NCI-H2171 treated with DMSO at 0.1 percent for 48 hours (cell line): Measurements from ENCODE around the gene RASL11B.
"Not testable (repeated sequence)": the region's sequence is repeated elsewhere in the genome, so short reads cannot be mapped to it uniquely, and the experiment has no call there.

Experiments used
- DNase-seq: peaks from one replicate; lab custom pipeline; 2025; lab: John Stamatoyannopoulos, UW

RASL11B gene, protein sequence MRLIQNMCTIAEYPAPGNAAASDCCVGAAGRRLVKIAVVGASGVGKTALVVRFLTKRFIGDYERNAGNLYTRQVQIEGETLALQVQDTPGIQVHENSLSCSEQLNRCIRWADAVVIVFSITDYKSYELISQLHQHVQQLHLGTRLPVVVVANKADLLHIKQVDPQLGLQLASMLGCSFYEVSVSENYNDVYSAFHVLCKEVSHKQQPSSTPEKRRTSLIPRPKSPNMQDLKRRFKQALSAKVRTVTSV

DNA sequence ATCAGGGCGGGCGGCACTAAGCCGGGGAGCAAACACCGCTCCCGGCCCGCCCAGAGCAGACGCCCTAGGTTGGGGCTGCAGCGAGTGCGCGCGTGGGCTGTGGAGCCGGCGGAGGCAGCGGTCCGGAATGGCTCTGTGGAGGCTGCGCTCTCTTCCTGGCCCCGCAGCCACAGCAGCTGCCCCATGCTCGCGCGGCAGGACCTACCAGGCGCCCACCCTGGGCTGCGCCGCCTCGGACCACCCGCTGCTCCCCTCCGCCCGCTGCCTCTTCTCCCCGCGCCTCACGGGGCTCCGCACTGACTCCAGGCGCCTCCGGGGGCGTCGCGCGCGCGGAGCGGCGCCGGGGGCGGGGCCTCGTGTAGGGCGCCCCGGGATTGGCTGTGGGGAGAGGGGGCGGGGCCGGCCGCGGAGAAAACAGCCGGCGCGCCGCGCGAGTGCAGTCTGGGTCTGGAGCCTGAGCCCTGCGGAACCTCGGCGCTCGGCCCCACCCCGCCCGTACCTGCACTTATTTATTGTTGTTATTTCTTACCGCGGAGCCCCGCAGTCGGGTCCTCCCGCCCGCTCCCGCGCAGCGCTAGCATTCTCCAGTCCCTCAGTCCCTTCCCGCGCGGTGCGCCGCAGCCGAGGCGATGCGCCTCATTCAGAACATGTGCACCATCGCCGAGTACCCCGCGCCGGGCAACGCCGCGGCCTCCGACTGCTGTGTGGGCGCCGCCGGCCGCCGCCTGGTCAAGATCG is at the start of gene RASL11B:
Gene RASL11B (plus strand): TSS at position 439 of the 738 bp plus-strand sequence. CDS start 191 bp downstream, at position 630.
- peak; percentile 66 for DNase-seq

- no peak for DNase-seq
These were observed 48.6 kb upstream of the RASL11B start for GRCh38 chr4:52813546-52813945.

- no peak for DNase-seq
These were observed 39.5 kb upstream of the RASL11B start for GRCh38 chr4:52822583-52822971.

GRCh38 chr4:52822972-52823701 is 39.0 kb upstream of the RASL11B start:
- DNase-seq, result no peak

- no peak for DNase-seq
These were observed 38.4 kb upstream of the RASL11B start for GRCh38 chr4:52823702-52824092.

- DNase-seq, result no peak
These were observed 37.9 kb upstream of the RASL11B start for GRCh38 chr4:52824270-52824602.

DNA sequence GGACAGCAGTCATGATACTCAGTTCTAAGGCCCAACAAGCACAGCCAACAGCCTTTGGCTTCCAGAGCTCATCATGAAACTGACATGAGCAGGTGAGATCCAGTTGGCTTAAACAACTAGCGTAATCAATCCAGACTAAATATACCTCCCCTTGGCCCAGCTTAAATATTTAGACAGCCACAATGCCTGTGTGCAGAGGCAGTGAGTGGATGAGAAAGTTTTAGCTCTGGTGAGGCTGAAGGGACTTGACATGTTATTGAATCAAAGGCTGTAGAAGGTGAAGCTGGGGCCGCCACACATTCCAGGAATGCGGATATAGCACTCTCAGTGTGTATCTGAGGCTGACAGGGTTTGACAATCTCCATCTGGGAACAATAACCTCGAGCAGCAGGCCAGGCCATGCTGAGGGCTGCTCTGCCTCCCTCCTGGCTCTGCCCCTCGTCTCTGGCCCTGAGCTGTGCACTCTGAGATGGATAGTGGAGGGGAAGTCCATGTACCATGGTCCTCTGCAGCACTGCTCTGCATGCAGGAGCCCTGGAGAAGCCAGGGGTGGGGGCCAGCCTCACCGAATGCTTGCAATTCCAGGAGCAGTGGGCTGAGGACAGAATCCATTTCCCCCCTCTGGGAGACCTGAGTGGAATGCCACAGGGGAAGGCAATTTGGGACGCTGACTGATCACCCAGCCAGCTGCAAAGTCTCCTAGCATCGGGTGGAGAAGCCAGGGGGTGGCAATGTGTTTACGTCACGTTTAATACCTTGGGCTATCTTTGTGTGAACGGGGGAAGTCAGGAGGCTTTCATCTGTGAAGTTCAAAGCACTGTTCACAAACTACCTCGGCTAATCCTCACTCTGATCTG is 37.3 kb upstream of the RASL11B start:
- no peak for DNase-seq

DNA sequence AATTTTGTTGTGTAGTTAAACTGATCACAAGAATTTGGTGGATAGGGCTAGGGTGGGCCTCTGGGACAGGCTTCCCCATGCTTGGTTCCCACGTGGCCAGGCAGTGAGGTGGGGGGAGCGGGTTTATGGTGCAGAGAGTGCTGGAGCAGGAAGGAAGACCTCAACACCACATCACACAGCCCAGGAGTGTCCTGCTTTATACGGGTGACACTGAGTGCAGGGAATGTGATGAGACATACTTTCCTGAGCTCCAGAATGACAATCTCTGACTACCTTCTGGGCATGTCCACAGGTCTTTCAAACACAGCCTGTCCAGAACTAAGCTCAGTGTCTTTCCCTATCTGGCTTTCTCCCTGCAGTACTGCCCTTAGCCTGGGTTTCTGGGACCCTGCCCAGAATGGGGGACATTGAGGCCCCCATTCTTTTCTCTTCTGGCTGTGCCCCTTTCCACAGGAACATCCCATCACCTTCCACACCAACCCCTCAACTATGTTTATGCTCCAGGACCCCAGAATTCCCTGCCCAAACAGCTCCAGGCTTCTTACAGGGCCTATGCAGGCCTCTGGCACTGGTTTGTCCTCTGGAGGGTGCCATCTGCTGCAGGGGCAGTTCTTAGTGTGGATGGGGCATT is 36.5 kb upstream of the RASL11B start:
- no peak for DNase-seq

GRCh38 chr4:52833941-52834525 is 28.1 kb upstream of the RASL11B start:
- no peak for DNase-seq

- not testable (repeated sequence) for DNase-seq
These were observed 27.3 kb upstream of the RASL11B start for GRCh38 chr4:52834641-52835456.

GRCh38 chr4:52836120-52836519 is 26.0 kb upstream of the RASL11B start:
- DNase-seq, result no peak

DNA sequence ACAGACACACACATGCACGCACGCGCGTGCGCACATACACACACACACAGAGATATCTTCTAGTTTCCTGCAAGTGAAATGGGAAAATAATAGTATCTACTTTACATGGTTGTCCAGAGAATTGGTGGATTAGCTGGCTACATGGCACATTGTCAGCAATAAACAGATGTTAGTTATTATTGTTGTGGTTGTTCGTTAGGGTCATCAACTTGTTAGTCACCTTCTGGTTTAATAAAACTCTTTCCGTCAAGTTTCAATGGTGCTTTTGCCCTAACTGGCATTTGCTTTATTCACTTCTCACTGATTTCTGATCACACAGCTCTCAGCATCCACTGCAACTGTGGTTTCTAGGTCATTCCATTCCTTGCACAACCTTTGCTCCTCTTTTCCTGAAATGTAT is 25.4 kb upstream of the RASL11B start:
- DNase-seq, result no peak

- peak; percentile 83 for DNase-seq
These were observed 24.2 kb upstream of the RASL11B start for GRCh38 chr4:52837716-52838558.

DNA sequence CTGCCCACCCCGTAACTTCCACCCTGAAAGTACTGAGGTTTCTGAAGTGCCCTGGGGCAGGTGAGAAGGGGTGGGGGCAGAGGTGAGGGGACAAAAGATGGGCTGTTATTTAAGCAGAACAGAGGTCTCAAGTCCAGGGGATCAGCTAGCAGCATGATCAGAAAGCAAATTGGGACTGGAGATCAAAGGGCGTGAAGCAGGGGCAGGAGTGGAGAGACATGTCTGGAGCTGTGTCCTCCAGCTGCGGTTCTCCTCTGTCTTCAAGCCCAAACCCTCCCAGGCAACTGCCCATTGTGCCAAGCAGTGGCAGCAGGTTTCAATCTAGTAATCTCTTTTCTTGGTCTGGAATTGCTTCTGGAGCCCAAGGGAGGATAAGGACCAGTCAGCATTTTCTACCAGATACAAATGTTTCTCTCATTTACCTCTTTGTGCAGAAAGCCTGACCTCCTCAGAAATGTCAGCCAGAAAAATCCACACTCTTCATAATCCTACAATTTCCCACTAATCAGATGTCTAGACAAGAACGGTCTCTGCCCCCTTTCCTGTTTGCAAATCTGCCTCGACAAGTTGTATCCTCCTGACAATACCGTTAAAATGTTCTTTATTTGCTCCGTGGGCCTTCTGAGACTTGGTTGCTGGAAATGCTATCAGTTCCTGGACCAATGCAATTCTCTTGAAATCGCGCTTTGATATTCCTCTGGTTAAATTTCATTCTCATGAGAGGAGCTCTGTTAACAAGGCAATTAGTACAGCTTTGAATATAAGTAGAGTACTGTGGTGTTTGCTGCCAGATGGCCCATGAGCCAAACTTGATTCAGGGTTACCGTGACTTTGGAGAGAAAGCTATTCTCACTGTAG is 23.2 kb upstream of the RASL11B start:
- DNase-seq, result peak; percentile 72

DNA sequence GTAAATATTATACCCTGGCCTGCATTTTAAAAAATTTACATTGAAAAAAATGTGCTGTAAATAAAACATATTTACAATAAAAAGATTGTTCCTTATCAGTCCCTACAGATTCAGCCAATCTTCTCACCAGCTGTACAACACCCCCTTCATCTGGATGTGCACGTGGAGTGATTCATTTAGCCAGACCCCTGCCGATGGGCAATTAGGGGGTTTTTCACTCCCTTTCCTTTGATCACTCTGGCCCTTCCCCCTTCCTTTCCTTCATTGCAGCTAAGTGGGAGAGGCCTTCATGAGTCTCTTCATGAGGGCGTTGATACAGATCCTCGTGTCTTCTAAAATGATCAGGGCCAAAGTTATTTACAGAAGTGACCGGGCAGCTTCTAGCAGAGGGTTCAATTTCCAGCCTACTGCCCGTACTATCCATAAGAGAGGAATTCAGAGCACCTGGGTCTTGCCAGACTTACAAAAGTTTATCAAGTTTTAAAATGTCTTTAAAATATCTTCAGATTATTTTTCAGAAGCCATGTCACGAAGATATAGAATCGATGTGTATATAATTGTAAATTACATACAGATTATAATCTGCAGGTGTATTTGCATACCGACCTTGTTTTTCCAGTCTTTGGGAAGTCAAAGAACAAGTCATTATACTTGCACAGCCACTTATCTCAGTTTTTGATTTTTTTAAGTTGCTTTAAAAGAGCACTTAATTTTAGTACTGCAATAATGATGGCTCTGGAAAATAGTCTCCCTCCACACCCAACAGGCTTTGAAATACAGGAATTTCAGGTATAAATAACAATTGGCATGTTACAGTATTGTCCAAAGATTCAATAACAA is 21.4 kb upstream of the RASL11B start:
- DNase-seq, result no peak

DNA sequence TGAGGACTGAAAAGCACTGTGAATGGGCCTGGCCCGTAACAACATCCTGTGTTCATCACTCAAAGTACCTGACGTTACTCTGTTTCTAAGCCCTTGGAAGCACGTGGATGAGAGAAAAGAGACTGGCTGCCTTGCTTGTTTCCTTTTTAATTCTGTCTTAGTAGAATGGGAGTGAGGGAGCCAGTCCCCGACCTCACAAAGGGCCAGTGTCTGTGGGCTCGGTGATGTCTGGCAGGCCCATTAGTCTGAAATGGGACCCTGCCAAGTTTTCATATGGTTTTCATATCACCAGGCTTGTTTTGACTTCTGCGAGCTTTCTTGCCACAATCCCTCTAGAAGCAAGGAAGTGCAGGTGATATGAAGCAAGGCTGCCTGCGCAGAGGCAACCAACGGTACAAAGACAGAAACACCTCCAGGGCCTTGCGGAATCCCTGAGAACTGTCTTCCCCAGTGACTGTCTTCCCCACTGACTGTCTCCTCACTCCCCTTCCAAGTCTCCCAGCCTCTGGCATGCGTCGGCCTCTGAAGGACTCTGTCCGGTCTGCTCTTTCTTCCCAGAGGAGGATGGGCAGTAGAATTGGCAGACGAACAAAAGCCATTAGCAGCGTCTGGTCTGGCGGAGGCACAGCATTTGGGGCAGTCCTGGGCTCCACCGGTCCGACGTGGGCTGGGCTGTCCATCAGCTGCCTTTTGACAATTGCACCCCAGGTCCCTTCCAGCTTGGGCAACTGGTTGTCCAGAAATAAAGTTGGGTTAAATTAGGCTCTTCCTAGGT is 20.2 kb upstream of the RASL11B start:
- DNase-seq, result no peak

- DNase-seq, result no peak
These were observed 19.3 kb upstream of the RASL11B start for GRCh38 chr4:52842792-52843191.
